H1 (cell line): Measurements from ENCODE around the gene LIAS. TPM values are rescaled to one million over a fixed set of nuclear protein-coding genes. Genes with fewer than 3 reads are reported as not detected.
A peak's percentile ranks its signal among the peaks of the same experiment; 100 is the strongest.

ENCODE experiments used
- ATF3 ChIP-seq: IDR thresholded peaks from 2 replicates; pipeline ENCODE4 v1.6.1; 2011; ENCODE audit warnings: low read depth, mild to moderate bottlenecking, low read length; ENCODE audit not compliant: insufficient read depth
- BACH1 ChIP-seq: IDR thresholded peaks from 2 replicates; pipeline ENCODE4 v1.6.1; 2012; ENCODE audit warnings: low read length, improper control_type of control experiment
- BCL11A ChIP-seq, 2 experiments: IDR thresholded peaks; one replicate each; pipeline ENCODE4 v1.6.1; 2011; ENCODE audit warnings: low read depth in 2 of 2, low read length in 2 of 2, mild to moderate bottlenecking in 2 of 2
- CEBPB ChIP-seq: IDR thresholded peaks from 2 replicates; pipeline ENCODE4 v1.6.1; 2012; ENCODE audit warnings: low read depth, low read length
- EGR1 ChIP-seq: IDR thresholded peaks from 2 replicates; pipeline ENCODE4 v1.6.1; 2011; ENCODE audit warnings: low read depth, low read length, borderline replicate concordance
- FOSL1 ChIP-seq: IDR thresholded peaks from 2 replicates; pipeline ENCODE4 v1.6.1; 2011; ENCODE audit warnings: mild to moderate bottlenecking, low read depth, low read length, moderate library complexity; ENCODE audit not compliant: insufficient read depth
- GABPA ChIP-seq: IDR thresholded peaks from 2 replicates; pipeline ENCODE4 v1.6.1; 2011; ENCODE audit warnings: mild to moderate bottlenecking, low read length, moderate library complexity, borderline replicate concordance; ENCODE audit not compliant: insufficient read depth
- GTF2F1 ChIP-seq: IDR thresholded peaks from 2 replicates; pipeline ENCODE4 v1.6.1; 2012; ENCODE audit warnings: low read depth, low read length, improper control_type of control experiment, borderline replicate concordance
- HDAC2 ChIP-seq, 2 experiments: fragments of 300-600 bp in 1 of 2; sonication (generic) in 1 of 2; IDR thresholded peaks; 2 replicates each; pipeline ENCODE4 v1.6.1; 2011 to 2012; ENCODE audit warnings: low read depth in 2 of 2, low read length in 2 of 2, mild to moderate bottlenecking in 2 of 2, moderate library complexity in 2 of 2, borderline replicate concordance in 1 of 2, inconsistent platforms in 1 of 2
- HDAC6 ChIP-seq: IDR thresholded peaks from one replicate; pipeline ENCODE4 v1.7.1; 2012; ENCODE audit warnings: low read depth, mild to moderate bottlenecking, inconsistent platforms, low read length, moderate library complexity
- KDM1A ChIP-seq: fragments of 200-600, 300-600 bp; sonication (generic); IDR thresholded peaks from 2 replicates; pipeline ENCODE4 v1.7.1; 2016; ENCODE audit warnings: mild to moderate bottlenecking, low read length, borderline replicate concordance
- KDM5A ChIP-seq: fragments of 200-600 bp; IDR thresholded peaks from 2 replicates; pipeline ENCODE4 v1.7.1; 2012; ENCODE audit warnings: mild to moderate bottlenecking, low read length, inconsistent platforms, mixed read lengths
- POU5F1 ChIP-seq: IDR thresholded peaks from 2 replicates; pipeline ENCODE4 v1.6.1; 2011; ENCODE audit warnings: low read depth, mild to moderate bottlenecking, low read length, moderate library complexity
- RNF2 ChIP-seq: fragments of 200-900, 300-1000 bp; sonication (generic); IDR thresholded peaks from 2 replicates; pipeline ENCODE4 v1.7.1; 2016; ENCODE audit warnings: borderline replicate concordance, low read depth, mild to moderate bottlenecking, antibody characterized with exemption, low read length; ENCODE audit not compliant: poor library complexity, severe bottlenecking; ENCODE audit errors: missing control alignments
- RXRA ChIP-seq: IDR thresholded peaks from 2 replicates; pipeline ENCODE4 v1.6.1; 2011; ENCODE audit warnings: low read depth, mild to moderate bottlenecking, low read length, moderate library complexity; ENCODE audit not compliant: insufficient read depth
- SAP30 ChIP-seq: fragments of 300-600 bp; sonication (generic); IDR thresholded peaks from 2 replicates; pipeline ENCODE4 v1.7.1; 2012; ENCODE audit warnings: low read length, moderate library complexity, mild to moderate bottlenecking, inconsistent platforms; ENCODE audit not compliant: insufficient read depth, insufficient replicate concordance
- SIRT6 ChIP-seq: IDR thresholded peaks from one replicate; pipeline ENCODE4 v1.7.1; 2012; ENCODE audit warnings: low read length, inconsistent platforms
- SP1 ChIP-seq: IDR thresholded peaks from 2 replicates; pipeline ENCODE4 v1.6.1; 2011; ENCODE audit warnings: low read depth, low read length
- SP2 ChIP-seq: IDR thresholded peaks from 2 replicates; pipeline ENCODE4 v1.6.1; 2012; ENCODE audit warnings: mild to moderate bottlenecking, low read length, inconsistent platforms
- SP4 ChIP-seq: IDR thresholded peaks from 2 replicates; pipeline ENCODE4 v1.6.1; 2012; ENCODE audit warnings: low read length, inconsistent platforms
- TAF1 ChIP-seq: IDR thresholded peaks from 2 replicates; pipeline ENCODE4 v1.6.1; 2011; ENCODE audit warnings: mild to moderate bottlenecking, low read depth, low read length
- USF2 ChIP-seq: IDR thresholded peaks from 2 replicates; pipeline ENCODE4 v1.6.1; 2011; ENCODE audit warnings: low read length, improper control_type of control experiment
- ZNF274 ChIP-seq: IDR thresholded peaks from 2 replicates; pipeline ENCODE4 v1.7.0; 2012; ENCODE audit warnings: low read length, borderline replicate concordance; ENCODE audit errors: extremely low read depth
- polyA plus RNA-seq, 7 experiments: library from polyadenylated mRNA; depleted of rRNA in 3 of 7; stranded (reverse) in 5 of 7; unstranded in 2 of 7; fragments of >200 nt in 5 of 7; fragments of 200-250 nt in 2 of 7; gene quantifications; 1 replicate in 5 of 7; 2 replicates in 1 of 7; 4 replicates in 1 of 7; pipeline versions ENCODE4 v1.2.1 to v1.2.3, GENCODE V29; 2011 to 2013; ENCODE audit warnings: missing spikeins in 2 of 7, mixed read lengths in 2 of 7
- total RNA-seq: library from RNA; stranded (reverse); fragmentation: NEBNext Ultra II Directional; extraction: Animal tissue kit (Norgen Biotek cat#: 25700); gene quantifications from 2 replicates; pipeline ENCODE4 v1.2.1, GENCODE V29; 2021

The LIAS gene
- total and polyA plus RNA-seq, 2 of the 8 experiments (the other 6 are each of a cell fraction or from before 2014, with no cell fraction given): 10.5 to 24.9 TPM

DNA sequence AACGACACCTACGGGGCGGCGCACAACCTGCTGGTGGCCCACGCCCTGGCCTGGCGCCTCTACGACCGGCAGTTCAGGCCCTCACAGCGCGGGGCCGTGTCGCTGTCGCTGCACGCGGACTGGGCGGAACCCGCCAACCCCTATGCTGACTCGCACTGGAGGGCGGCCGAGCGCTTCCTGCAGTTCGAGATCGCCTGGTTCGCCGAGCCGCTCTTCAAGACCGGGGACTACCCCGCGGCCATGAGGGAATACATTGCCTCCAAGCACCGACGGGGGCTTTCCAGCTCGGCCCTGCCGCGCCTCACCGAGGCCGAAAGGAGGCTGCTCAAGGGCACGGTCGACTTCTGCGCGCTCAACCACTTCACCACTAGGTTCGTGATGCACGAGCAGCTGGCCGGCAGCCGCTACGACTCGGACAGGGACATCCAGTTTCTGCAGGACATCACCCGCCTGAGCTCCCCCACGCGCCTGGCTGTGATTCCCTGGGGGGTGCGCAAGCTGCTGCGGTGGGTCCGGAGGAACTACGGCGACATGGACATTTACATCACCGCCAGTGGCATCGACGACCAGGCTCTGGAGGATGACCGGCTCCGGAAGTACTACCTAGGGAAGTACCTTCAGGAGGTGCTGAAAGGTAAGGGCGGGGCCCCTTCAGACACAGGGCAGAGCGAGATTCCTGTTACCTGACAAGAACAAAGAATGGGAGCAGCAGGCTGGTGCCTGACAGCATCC is 11.8 kb upstream of the LIAS start (continued):
- TF ChIP-seq ATF3: no peak
- no peak for TF ChIP-seq ZNF274
- TF ChIP-seq RNF2: no peak
- TF ChIP-seq SAP30: no peak
- TF ChIP-seq SP2: no peak
- TF ChIP-seq BACH1: no peak; the same call in 1 of the 2 replicates
- no peak for TF ChIP-seq GABPA
- no peak for TF ChIP-seq HDAC6
- TF ChIP-seq EGR1: no peak
- no peak for TF ChIP-seq POU5F1
- TF ChIP-seq FOSL1: no peak
- no peak for TF ChIP-seq RXRA
- TF ChIP-seq SP1: no peak
- no peak for TF ChIP-seq GTF2F1
- no peak for TF ChIP-seq BCL11A (IDR thresholded peaks at IDR 0.05; ENCODE audit: low read depth in 2 of 2, low read length in 2 of 2)
- TF ChIP-seq KDM5A: no peak
- no peak for TF ChIP-seq KDM1A
- TF ChIP-seq TAF1: peak; percentile 48; the same call in 1 of the 2 replicates
- no peak for TF ChIP-seq CEBPB
- no peak for TF ChIP-seq SIRT6
- no peak for TF ChIP-seq USF2
- no peak for TF ChIP-seq HDAC2 (IDR thresholded peaks at IDR 0.05; ENCODE audit: borderline replicate concordance in 1 of 2, low read depth in 2 of 2, low read length in 2 of 2)
- TF ChIP-seq SP4: no peak; the same call in 1 of the 2 replicates
